Stomach smooth muscle (tissue), 2 donors: ENCODE data around the gene KIRREL2.

Experiments
- H3K27ac ChIP-seq: one replicate; pipeline ENCODE4 v1.7.0; 2013; ENCODE audit warnings: mild to moderate bottlenecking, low read length, inconsistent platforms
- H3K27me3 ChIP-seq, 2 donors: one replicate each; pipeline ENCODE4 v1.7.0; 2013; ENCODE audit warnings: low read length in 2 of 2; ENCODE audit not compliant: insufficient read depth in 2 of 2, control insufficient read depth in 1 of 2
- H3K36me3 ChIP-seq, 2 donors: one replicate each; pipeline ENCODE4 v1.7.0; 2013; ENCODE audit warnings: low read length in 2 of 2; ENCODE audit not compliant: control insufficient read depth in 2 of 2, insufficient read depth in 2 of 2
- H3K4me1 ChIP-seq: one replicate; pipeline ENCODE4 v1.7.0; 2013; ENCODE audit warnings: low read length; ENCODE audit not compliant: control insufficient read depth, insufficient read depth
- H3K4me3 ChIP-seq, 2 donors: one replicate each; pipeline ENCODE4 v1.7.0; 2013; ENCODE audit warnings: low read length in 2 of 2
- H3K9ac ChIP-seq, 2 donors: one replicate each; pipeline ENCODE4 v1.7.0; 2013; ENCODE audit warnings: low read length in 2 of 2, mild to moderate bottlenecking in 1 of 2
- H3K9me3 ChIP-seq, 2 donors: one replicate each; pipeline ENCODE4 v1.7.0; 2013; ENCODE audit warnings: low read length in 2 of 2; ENCODE audit not compliant: control insufficient read depth in 2 of 2
- donor health status: healthy.
- donor health status: Pancreatic carcinoma.

Gene KIRREL2

GRCh38 chr19:35856546-35857149 is at the start of gene KIRREL2:
Gene KIRREL2 (plus strand): TSS chr19:35856911. CDS start chr19:35857120, 209 bp downstream.
- Histone ChIP-seq H3K4me1 (peaks cover 15% of the 10 kb centered on the region), H3K9ac (no peak within 1 kb of the TSS), H3K27me3 (peaks cover 52 to 58% of the 10 kb centered on the region in 2 donors), H3K27ac (no peak within 1 kb of the TSS), H3K4me3 (peak within 1 kb of the TSS; percentile 60 to 70), H3K36me3 (no peaks in the 10 kb centered on the region), H3K9me3 (no peaks in the 10 kb centered on the region)

- Histone ChIP-seq H3K4me3 (no peak overlapping the region), H3K27ac (no peak overlapping the region), H3K9me3 (no peaks in the 10 kb centered on the region), H3K27me3 (peaks cover 0 to 7% of the 10 kb centered on the region in 2 donors), H3K9ac (no peak overlapping the region), H3K36me3 (no peaks in the 10 kb centered on the region), H3K4me1 (no peaks in the 10 kb centered on the region)
These were observed 49.1 kb upstream of the KIRREL2 start for GRCh38 chr19:35807633-35808032.

DNA sequence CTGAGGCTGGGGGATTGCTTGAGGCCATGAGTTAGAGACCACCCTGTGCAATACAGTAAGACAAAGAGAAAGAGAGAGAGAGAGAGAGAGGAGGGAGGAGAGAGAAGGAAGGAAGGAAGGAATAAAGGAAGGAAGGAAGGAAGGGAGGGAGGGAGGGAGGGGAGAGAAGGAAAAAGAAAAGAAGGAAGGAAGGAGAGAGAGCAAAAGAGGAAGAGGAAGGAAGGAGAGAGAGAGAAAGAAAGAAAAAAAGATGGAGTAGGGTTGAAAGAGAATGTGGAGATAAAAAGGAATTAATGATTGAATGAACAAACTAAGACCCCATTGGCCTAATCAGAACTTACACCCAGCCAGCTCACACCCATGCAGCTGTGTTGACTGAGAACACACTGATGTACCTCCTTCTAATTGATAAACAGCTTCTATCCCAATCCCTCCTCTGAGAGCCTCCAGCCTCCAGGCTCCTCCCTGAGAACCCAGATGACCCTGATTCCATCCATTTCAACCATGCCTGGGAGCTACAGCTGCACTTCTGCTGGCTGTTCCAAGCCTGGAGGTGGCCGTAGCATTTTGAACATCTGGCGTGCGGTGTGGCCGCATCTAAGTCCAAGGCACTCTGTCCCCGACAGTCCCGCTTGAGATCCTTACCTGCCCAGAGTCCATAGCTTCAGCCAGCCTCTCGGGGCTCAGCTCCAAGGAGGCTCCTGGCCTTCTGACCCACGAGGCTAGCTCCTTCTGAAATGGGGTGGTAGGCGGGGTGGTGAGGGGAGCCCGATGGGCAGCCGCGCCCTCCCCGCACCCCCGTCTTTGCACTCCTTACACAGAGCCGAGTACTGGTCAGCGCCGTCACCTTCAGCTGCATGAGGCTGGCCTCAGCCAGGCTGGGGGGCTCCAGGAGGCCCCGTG is 45.1 kb upstream of the KIRREL2 start:
- no peak overlapping the region for H3K4me3 ChIP-seq
- H3K27me3 ChIP-seq, result peaks cover 0 to 8% of the 10 kb centered on the region in 2 donors
- no peak overlapping the region for H3K27ac ChIP-seq
- H3K36me3 ChIP-seq, result no peaks in the 10 kb centered on the region
- no peaks in the 10 kb centered on the region for H3K4me1 ChIP-seq
- no peaks in the 10 kb centered on the region for H3K9me3 ChIP-seq
- H3K9ac ChIP-seq, result no peak overlapping the region

DNA sequence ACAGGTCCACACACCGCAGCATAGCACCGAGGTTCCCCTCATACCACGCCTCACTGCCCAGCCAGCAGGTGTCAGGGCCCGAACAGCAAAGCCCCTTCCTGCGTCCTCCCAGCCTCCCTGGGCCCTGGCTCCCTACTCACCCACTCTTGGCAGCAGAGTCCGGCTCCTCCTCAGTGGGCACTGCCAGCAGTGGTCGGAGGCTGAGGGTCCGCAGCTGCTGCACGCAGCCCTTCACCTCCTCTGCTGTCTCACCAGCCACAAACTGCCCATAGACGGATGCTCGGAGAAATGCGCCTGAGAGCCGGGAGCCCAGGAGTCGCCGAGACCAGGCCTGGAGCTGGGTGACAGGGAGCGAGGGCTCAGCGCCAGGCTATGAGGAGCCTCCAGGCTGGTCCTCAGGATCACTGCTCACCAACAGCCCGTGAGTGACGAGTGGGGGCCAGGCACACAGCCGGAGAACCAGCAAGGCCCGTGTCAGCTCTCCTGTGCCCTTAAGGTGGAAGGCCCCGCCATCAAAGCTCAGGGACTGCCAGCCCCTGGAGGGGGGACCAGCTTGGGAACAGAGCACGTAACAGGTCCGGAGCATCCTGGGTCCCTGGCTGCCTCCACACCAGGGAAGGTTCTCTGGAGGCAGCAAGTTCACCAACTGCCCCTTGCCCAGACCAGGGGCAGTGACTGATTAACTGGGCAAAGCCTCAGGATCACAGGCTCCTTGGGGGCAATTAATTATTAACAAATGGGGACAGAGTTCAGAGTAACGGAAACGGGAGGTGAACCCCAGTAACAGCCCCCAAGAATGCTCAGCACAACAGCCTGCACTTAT is 44.3 kb upstream of the KIRREL2 start, which contains the start of gene PRODH2:
Gene PRODH2, minus strand, starts transcription at position 626 of the 823 bp plus-strand sequence. Its CDS starts 40 bp downstream, at position 586.
- no peaks in the 10 kb centered on the region for H3K9me3 ChIP-seq
- H3K27ac ChIP-seq, result no peak within 1 kb of the TSS
- H3K27me3 ChIP-seq, result peaks cover 0 to 8% of the 10 kb centered on the region in 2 donors
- no peak within 1 kb of the TSS for H3K9ac ChIP-seq
- H3K4me3 ChIP-seq, result no peak within 1 kb of the TSS
- H3K36me3 ChIP-seq, result no peaks in the 10 kb centered on the region
- H3K4me1 ChIP-seq, result no peaks in the 10 kb centered on the region

DNA sequence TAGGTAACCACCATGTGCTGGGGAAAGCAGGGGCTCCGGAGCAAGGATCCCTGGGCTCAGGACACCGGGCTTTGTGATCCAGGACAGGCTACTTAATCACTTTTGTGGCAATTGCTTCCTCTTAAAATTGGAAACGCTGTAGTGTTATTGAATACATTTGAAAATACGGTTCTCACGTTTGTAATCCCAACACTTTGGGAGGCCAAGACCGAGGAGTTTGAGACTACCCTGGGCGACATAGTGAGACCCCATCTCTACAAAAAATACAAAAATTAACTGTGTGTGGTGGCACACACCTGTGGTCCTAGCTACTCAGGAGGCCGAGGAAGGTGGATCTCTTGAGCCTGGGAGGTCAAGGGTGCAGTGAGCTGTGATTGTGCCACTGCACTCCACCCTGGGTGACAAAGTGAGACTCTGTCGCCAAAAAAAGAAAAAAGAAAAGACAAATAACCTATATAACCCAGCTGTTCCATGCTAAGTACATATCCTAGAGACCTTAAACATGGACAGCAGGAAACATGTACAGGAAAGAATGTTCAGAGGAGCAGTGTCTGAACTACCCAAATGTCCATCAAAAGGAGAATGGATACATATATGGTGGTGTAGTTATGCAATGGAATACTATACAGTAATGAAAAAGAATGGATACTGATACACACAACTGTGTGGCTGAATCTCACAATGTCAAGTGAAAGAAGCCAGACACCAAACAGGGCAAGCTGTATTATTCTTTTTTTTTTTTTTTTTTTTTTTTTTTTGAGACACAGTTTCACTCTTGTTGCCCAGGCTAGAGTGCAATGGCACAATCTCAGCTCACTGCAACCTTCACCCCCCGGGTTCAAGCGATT is 43.4 kb upstream of the KIRREL2 start:
- H3K36me3 ChIP-seq, result no peaks in the 10 kb centered on the region
- H3K4me1 ChIP-seq, result no peaks in the 10 kb centered on the region
- H3K4me3 ChIP-seq, result no peak overlapping the region
- H3K27me3 ChIP-seq, result peaks cover under 1 to 9% of the 10 kb centered on the region in 2 donors
- no peak overlapping the region for H3K9ac ChIP-seq
- no peaks in the 10 kb centered on the region for H3K9me3 ChIP-seq
- H3K27ac ChIP-seq, result no peak overlapping the region

DNA sequence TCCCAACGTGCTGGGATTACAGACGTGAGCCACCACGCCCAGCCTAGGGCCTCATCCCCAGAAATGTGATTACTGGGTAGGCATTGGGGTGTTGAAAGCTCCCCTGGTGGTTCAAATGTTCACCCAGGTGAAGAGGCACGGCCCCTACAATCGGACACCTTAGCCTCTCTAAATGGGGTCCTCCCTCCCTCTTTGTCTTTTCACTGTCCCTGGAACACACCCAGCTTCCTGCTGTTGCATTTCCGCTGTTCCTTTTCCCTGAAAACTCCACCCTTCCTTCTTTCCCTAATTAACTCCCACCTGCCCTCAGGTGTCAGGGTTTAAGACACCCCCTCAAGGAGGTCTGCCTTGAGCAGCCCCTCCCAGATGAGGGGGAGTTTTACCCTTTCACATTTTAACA is 40.4 kb upstream of the KIRREL2 start:
- Histone ChIP-seq H3K4me1 (no peaks in the 10 kb centered on the region), H3K27me3 (peaks cover 2 to 9% of the 10 kb centered on the region in 2 donors), H3K4me3 (no peak overlapping the region), H3K36me3 (no peaks in the 10 kb centered on the region), H3K27ac (no peak overlapping the region), H3K9ac (no peak overlapping the region), H3K9me3 (no peaks in the 10 kb centered on the region)

- no peaks in the 10 kb centered on the region for H3K4me1 ChIP-seq
- H3K9ac ChIP-seq, result no peak overlapping the region
- H3K36me3 ChIP-seq, result no peaks in the 10 kb centered on the region
- H3K4me3 ChIP-seq, result no peak overlapping the region
- H3K27me3 ChIP-seq, result peaks cover 2 to 9% of the 10 kb centered on the region in 2 donors
- no peaks in the 10 kb centered on the region for H3K9me3 ChIP-seq
- no peak overlapping the region for H3K27ac ChIP-seq
These were observed 39.9 kb upstream of the KIRREL2 start for GRCh38 chr19:35816846-35817245.

- Histone ChIP-seq H3K27me3 (peaks cover 2 to 11% of the 10 kb centered on the region in 2 donors), H3K4me1 (no peaks in the 10 kb centered on the region), H3K36me3 (no peaks in the 10 kb centered on the region), H3K4me3 (no peak overlapping the region), H3K27ac (no peak overlapping the region), H3K9me3 (no peaks in the 10 kb centered on the region), H3K9ac (no peak overlapping the region)
These were observed 38.3 kb upstream of the KIRREL2 start for GRCh38 chr19:35818445-35818844.

DNA sequence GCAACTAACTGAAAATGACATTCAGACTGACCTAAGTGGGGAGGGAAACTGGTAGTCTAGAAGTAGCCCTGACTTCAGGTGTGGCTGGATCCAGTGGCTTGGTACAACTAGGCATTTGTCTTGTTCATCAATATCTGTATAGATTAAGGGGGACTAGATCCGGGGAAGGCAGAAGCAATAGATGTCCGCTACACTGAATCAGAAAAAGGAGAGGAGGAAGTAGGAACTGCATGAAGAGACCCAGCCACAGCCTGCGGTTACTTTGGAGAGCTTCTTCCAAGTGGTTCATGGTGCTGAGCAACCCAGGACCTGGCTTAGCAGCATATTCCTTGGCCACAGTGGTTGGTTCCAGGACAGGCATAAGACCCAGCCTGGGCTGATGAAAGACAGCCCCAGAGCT is 34.1 kb upstream of the KIRREL2 start:
- no peaks in the 10 kb centered on the region for H3K9me3 ChIP-seq
- H3K27me3 ChIP-seq, result peaks cover 2 to 10% of the 10 kb centered on the region in 2 donors
- H3K4me1 ChIP-seq, result no peaks in the 10 kb centered on the region
- no peak overlapping the region for H3K9ac ChIP-seq
- no peaks in the 10 kb centered on the region for H3K36me3 ChIP-seq
- no peak overlapping the region for H3K4me3 ChIP-seq
- H3K27ac ChIP-seq, result no peak overlapping the region

DNA sequence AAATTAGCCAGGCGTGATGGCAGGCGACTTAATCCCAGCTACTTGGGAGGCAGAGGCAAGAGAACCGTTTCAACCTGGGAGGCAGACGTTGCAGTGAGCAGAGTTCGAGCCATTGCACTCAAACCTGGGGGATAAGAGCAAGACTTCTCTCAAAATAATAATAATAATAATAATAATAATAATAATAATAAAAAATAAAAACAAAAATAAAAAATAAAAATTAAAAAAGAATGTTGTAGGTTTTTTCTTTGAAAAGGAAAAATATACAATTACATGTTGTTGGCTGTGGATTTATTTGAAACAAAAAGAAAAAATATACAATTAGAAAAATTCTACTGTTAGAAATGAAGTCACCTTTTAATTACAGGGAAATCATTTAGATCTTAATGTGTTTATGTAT is 32.6 kb upstream of the KIRREL2 start:
- H3K9me3 ChIP-seq, result no peaks in the 10 kb centered on the region
- H3K4me3 ChIP-seq, result no peak overlapping the region
- H3K36me3 ChIP-seq, result no peaks in the 10 kb centered on the region
- H3K4me1 ChIP-seq, result no peaks in the 10 kb centered on the region
- H3K27me3 ChIP-seq, result peaks cover 0 to 9% of the 10 kb centered on the region in 2 donors
- H3K27ac ChIP-seq, result no peak overlapping the region
- no peak overlapping the region for H3K9ac ChIP-seq
